ENCODE data around the gene CARHSP1.

DNA sequence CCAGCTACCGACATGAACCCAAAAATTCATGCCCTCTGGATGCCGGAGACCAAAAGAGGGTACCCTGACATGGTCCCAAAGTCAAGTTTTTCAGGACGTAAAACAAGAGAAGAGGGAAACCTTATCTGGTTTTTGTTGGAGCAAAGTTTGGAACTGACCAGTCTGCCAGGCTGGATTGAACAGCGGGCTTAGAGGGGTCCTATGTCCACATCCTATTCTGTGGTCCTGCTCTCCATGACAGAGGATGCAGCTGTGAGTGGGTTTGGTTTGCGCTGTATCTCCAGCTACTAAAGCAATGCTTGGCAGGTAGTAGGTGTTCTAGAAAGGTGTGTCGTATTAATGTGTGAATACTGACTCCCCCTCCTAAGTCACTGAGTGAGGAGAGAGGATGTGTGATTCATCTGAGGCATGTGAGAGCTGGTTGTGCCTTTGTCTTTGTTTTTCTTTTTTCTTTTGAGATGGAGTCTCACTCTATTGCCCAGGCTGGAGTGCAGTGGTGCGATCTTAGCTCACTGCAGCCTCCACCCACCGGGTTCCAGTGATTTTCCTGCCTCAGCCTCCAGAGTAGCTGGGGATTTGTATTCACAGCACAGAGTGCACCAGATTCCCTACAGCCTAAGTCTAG, 40.2 kb downstream of the CARHSP1 start:
- TF ChIP-seq, protein P1, sequence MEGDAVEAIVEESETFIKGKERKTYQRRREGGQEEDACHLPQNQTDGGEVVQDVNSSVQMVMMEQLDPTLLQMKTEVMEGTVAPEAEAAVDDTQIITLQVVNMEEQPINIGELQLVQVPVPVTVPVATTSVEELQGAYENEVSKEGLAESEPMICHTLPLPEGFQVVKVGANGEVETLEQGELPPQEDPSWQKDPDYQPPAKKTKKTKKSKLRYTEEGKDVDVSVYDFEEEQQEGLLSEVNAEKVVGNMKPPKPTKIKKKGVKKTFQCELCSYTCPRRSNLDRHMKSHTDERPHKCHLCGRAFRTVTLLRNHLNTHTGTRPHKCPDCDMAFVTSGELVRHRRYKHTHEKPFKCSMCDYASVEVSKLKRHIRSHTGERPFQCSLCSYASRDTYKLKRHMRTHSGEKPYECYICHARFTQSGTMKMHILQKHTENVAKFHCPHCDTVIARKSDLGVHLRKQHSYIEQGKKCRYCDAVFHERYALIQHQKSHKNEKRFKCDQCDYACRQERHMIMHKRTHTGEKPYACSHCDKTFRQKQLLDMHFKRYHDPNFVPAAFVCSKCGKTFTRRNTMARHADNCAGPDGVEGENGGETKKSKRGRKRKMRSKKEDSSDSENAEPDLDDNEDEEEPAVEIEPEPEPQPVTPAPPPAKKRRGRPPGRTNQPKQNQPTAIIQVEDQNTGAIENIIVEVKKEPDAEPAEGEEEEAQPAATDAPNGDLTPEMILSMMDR (optimal IDR thresholded peaks at IDR 0.05 in 1 of 3, IDR thresholded peaks at IDR 0.05 in 1 of 3, conservative IDR thresholded peaks at IDR 0.05 in 1 of 3; ENCODE audit: extremely low read depth in 1 of 3, insufficient read depth in 2 of 3, low read length in 3 of 3) = no peak
- TF ChIP-seq EZH2 (IDR thresholded peaks at IDR 0.05; ENCODE audit: low read length) = no peak
